Fibroblast of villous mesenchyme (primary cell): ENCODE measurements around the gene RFC4. TPM values are rescaled to one million over a fixed set of nuclear protein-coding genes. Genes with fewer than 3 reads are reported as not detected.
A peak's percentile ranks its signal among the peaks of the same experiment; 100 is the strongest.
"Not testable (repeated sequence)": the region's sequence is repeated elsewhere in the genome, so short reads cannot be mapped to it uniquely, and the experiment has no call there.

Source experiments
- DNase-seq: peaks from one replicate; pipeline ENCODE4 v3.0.0-alpha.2; 2010; ENCODE audit warnings: low read depth
- H3K4me3 ChIP-seq: 2 replicates; pipeline ENCODE4 v1.5.1; 2011; ENCODE audit warnings: low read depth, mild to moderate bottlenecking, low read length
- CTCF ChIP-seq: IDR thresholded peaks from 2 replicates; pipeline ENCODE4 v1.5.1; 2012; ENCODE audit warnings: low read depth, mild to moderate bottlenecking, low read length; ENCODE audit not compliant: insufficient read depth
- total RNA-seq: library from RNA; depleted of rRNA; stranded (reverse); fragments of >200 nt; gene quantifications from 2 replicates; pipeline ENCODE4 v1.2.3, GENCODE V29; 2012

The RFC4 gene
- total RNA-seq, 1 donor = 25.5 TPM

- TF ChIP-seq CTCF = no peak
- no peak overlapping the region for H3K4me3 ChIP-seq
- DNase-seq = peak; percentile 72
These were observed 9.2 kb upstream of the RFC4 start for GRCh38 chr3:186815435-186815834.

- no peak overlapping the region for H3K4me3 ChIP-seq
- no peak for TF ChIP-seq CTCF
- DNase-seq = no peak
These were observed 7.8 kb upstream of the RFC4 start for GRCh38 chr3:186814100-186814499.

- not testable (repeated sequence) for H3K4me3 ChIP-seq
These were observed 5.0 kb upstream of the RFC4 start for GRCh38 chr3:186811313-186811712.

GRCh38 chr3:186810336-186810996, 4.2 kb upstream of the RFC4 start:
- DNase-seq = no peak
- TF ChIP-seq CTCF = no peak
- H3K4me3 ChIP-seq = no peak overlapping the region

More at GRCh38 chr3:186811313-186811712, 5.0 kb upstream of the RFC4 start:
- DNase-seq = not testable (repeated sequence)

- DNase-seq = no peak
- H3K4me3 ChIP-seq = peak overlapping the region; percentile 82
- no peak for TF ChIP-seq CTCF
These were observed 949 bp upstream of the RFC4 start for GRCh38 chr3:186807231-186807630.

- DNase-seq, H3K4me3 ChIP-seq: not testable (repeated sequence)
These were observed 2.8 kb downstream of the RFC4 start for GRCh38 chr3:186803447-186803846.

- no peak overlapping the region for H3K4me3 ChIP-seq
- no peak for DNase-seq
- TF ChIP-seq CTCF = no peak
These were observed 3.6 kb downstream of the RFC4 start for GRCh38 chr3:186802701-186803100.

- H3K4me3 ChIP-seq = no peak overlapping the region
- no peak for DNase-seq
- TF ChIP-seq CTCF = no peak
These were observed 6.0 kb downstream of the RFC4 start for GRCh38 chr3:186800285-186800684.
